K562 (cell line): Measurements from ENCODE around the gene CDC42SE2. TPM values are rescaled to one million over a fixed set of nuclear protein-coding genes. Genes with fewer than 3 reads are reported as not detected.

Source experiments
- ATAC-seq: fragments of 200-7000 bp; cut with Tn5 transposase; 3 replicates; pipeline ENCODE4 v1.9.1; 2020; ENCODE audit warnings: moderate library complexity
- BruUV-seq: library from RNA; stranded (reverse); fragments of 400-500 nt; replicated peaks from 2 replicates; lab custom pipeline; 2021; lab: Mats Ljungman, UMichigan
- CTCF ChIA-PET: fragments of 300-600 bp; formaldehyde crosslinking; extraction: SDS; loops from one replicate; lab custom pipeline; 2021; ENCODE audit warnings: low intra/inter-chr PET ratio; lab: Yijun Ruan, JAX
- POLR2A ChIA-PET: fragments of 300-600, 350-650 bp; sonication (Branson Sonifier 250); formaldehyde crosslinking; extraction: SDS; loops from one replicate; lab custom pipeline; 2021; ENCODE audit warnings: antibody characterized with exemption, inconsistent platforms; lab: Yijun Ruan, JAX
- DNase-seq, 4 experiments: peaks; one replicate each; pipeline versions ENCODE4 v3.0.0 to v3.0.0-alpha.2; 2011 to 2018; ENCODE audit warnings: low spot score in 3 of 4, mixed read lengths in 3 of 4; ENCODE audit errors: extremely low read depth in 1 of 4
- FAIRE-seq: peaks from 2 replicates; lab custom pipeline; 2011; peaks lifted over from hg19 to GRCh38; lab: Jason Lieb, UNC
- H2AFZ ChIP-seq: 2 replicates; pipeline ENCODE4 v1.6.0; 2011; ENCODE audit warnings: low read depth, low read length, control low read depth, inconsistent platforms
- H3K27ac ChIP-seq: fragments of 200-600 bp; 3 replicates; pipeline ENCODE4 v1.8.0; 2011; ENCODE audit warnings: low read depth, mild to moderate bottlenecking, control low read depth, inconsistent platforms, low read length, moderate library complexity, mixed read lengths; ENCODE audit errors: extremely low read depth
- H3K27me3 ChIP-seq, 2 experiments: fragments of 300-600 bp in 1 of 2; 2 replicates in 1 of 2; 3 replicates in 1 of 2; pipeline versions ENCODE4 v1.6.0 to v1.8.0; 2011; ENCODE audit warnings: inconsistent platforms in 2 of 2, low read length in 2 of 2, mild to moderate bottlenecking in 1 of 2, mixed read lengths in 1 of 2, moderate library complexity in 1 of 2; ENCODE audit not compliant: control insufficient read depth in 2 of 2, insufficient read depth in 2 of 2
- H3K36me3 ChIP-seq: fragments of 300-600 bp; 3 replicates; pipeline ENCODE4 v1.8.0; 2011; ENCODE audit warnings: mild to moderate bottlenecking, low read length, inconsistent platforms; ENCODE audit not compliant: control insufficient read depth, insufficient read depth
- H3K4me1 ChIP-seq, 2 experiments: fragments of 200-600 bp in 1 of 2; replicated peaks in 1 of 2; 2 replicates in 1 of 2; 3 replicates in 1 of 2; pipeline versions ENCODE4 v1.5.1 to v1.8.0; 2011; ENCODE audit warnings: inconsistent platforms in 2 of 2, low read length in 2 of 2, mild to moderate bottlenecking in 1 of 2, mixed read lengths in 1 of 2, moderate library complexity in 1 of 2; ENCODE audit not compliant: control insufficient read depth in 2 of 2, insufficient read depth in 2 of 2
- H3K4me2 ChIP-seq: 2 replicates; pipeline ENCODE4 v1.6.1; 2011; ENCODE audit warnings: low read length, control low read depth, inconsistent platforms, mixed read lengths; ENCODE audit not compliant: insufficient read depth
- H3K4me3 ChIP-seq: fragments of 200-600 bp; sonication (generic), shearing (Covaris generic); 2 replicates; pipeline ENCODE4 v1.5.1; 2016; ENCODE audit warnings: control low read depth, inconsistent platforms
- H3K79me2 ChIP-seq: fragments of 200-600 bp; 3 replicates; pipeline ENCODE4 v1.8.0; 2011; ENCODE audit warnings: low read length, inconsistent platforms; ENCODE audit not compliant: control insufficient read depth, insufficient read depth
- H3K9ac ChIP-seq, 2 experiments: 2 replicates each; pipeline versions ENCODE4 v1.6.0 to v1.6.1; 2011; ENCODE audit warnings: low read depth in 2 of 2, low read length in 2 of 2, control low read depth in 1 of 2, inconsistent platforms in 1 of 2, mild to moderate bottlenecking in 1 of 2, mixed read lengths in 1 of 2; ENCODE audit not compliant: insufficient read depth in 1 of 2
- H3K9me1 ChIP-seq: one replicate; pipeline ENCODE4 v1.6.0; 2011; ENCODE audit warnings: inconsistent platforms, mild to moderate bottlenecking, low read length, moderate library complexity; ENCODE audit not compliant: control insufficient read depth, insufficient read depth
- H3K9me3 ChIP-seq: replicated peaks from 2 replicates; pipeline ENCODE4 v1.5.1; 2011; ENCODE audit warnings: low read depth, low read length, inconsistent platforms; ENCODE audit not compliant: control insufficient read depth, insufficient read depth
- H4K20me1 ChIP-seq: replicated peaks from 2 replicates; pipeline ENCODE4 v1.6.1; 2011; ENCODE audit warnings: low read length, inconsistent platforms, mixed read lengths; ENCODE audit not compliant: control insufficient read depth, insufficient read depth
- ESRRA ChIP-seq: fragments of 450-650 bp; IDR thresholded peaks from 2 replicates; pipeline ENCODE4 v1.6.1; 2014; ENCODE audit warnings: low read depth, mild to moderate bottlenecking, moderate library complexity, borderline replicate concordance
- FOXK1 ChIP-seq: sonication (generic); formaldehyde crosslinking; IDR thresholded peaks from 2 replicates; pipeline ENCODE4 v1.8.0; 2022; ENCODE audit warnings: missing genetic modification reagents, mild to moderate bottlenecking, borderline replicate concordance
- SUPT5H ChIP-seq: fragments of 450-650 bp; IDR thresholded peaks from 2 replicates; pipeline ENCODE4 v1.6.1; 2016
- TSC22D4 ChIP-seq: fragments of 450-650 bp; IDR thresholded peaks from 2 replicates; pipeline ENCODE4 v1.6.1; 2016; ENCODE audit warnings: missing genetic modification characterization, missing biosample characterization, control low read depth
- ZNF311 ChIP-seq: fragments of 250-450 bp; sonication (Bioruptor Pico); IDR thresholded peaks from 2 replicates; pipeline ENCODE4 v1.4.0; 2020; ENCODE audit warnings: mild to moderate bottlenecking, moderate library complexity
- WGBS: fragments of 100-300 bp; shearing (Covaris generic); methylation state at CpG from one replicate; pipeline ENCODE4 v1.1.6; 2016; ENCODE audit warnings: low coverage, mixed read lengths; ENCODE audit not compliant: insufficient coverage; ENCODE audit errors: missing lambda C conversion rate; 5-methylcytosine and 5-hydroxymethylcytosine counted together
- in situ Hi-C: fragments of 300-500 bp; cut with MboI; formaldehyde crosslinking; loops from 4 replicates; pipeline ENCODE4 v1.15.0; 2018; ENCODE audit warnings: inconsistent platforms, mixed read lengths
- intact Hi-C: fragments of 100-400 bp; cut with micrococcal nuclease; formaldehyde crosslinking; loops from 2 replicates; pipeline ENCODE4 v1.14.2; 2022
- polyA plus RNA-seq, 8 experiments: library from polyadenylated mRNA; depleted of rRNA in 4 of 8; stranded (reverse) in 5 of 8; unstranded in 3 of 8; fragments of >200 nt; fragmentation: Nextera tagmentation in 2 of 8; fragmentation: Illumina TruSeq in 1 of 8; extraction: Ambion mirVana in 2 of 8; extraction: Trizol in 1 of 8; gene quantifications; 2 replicates each; pipeline versions ENCODE4 v1.2.1 to v1.2.3, GENCODE V29; 2011 to 2014; ENCODE audit warnings: inconsistent platforms in 1 of 8, missing spikeins in 1 of 8
- total RNA-seq, 7 experiments: library from RNA; depleted of rRNA in 6 of 7; stranded (reverse); fragments of >200 nt in 6 of 7; fragmentation: Illumina TruSeq in 2 of 7; extraction: Trizol in 2 of 7; gene quantifications; 2 replicates each; pipeline versions ENCODE4 v1.2.1 to v1.2.3, GENCODE V29; 2011 to 2021; ENCODE audit warnings: low replicate concordance in 1 of 7
- TF ChIP-seq, protein P1 (sequence below): fragments of 150-350 bp; IDR thresholded peaks from 2 replicates; pipeline ENCODE4 v1.6.1; 2014; ENCODE audit warnings: low read depth, mild to moderate bottlenecking, low read length, borderline replicate concordance
- TF ChIP-seq, protein P2 (sequence below): conservative IDR thresholded peaks from 2 replicates; pipeline ENCODE4 v1.6.1; 2011; ENCODE audit warnings: low read depth, mild to moderate bottlenecking, low read length; ENCODE audit not compliant: control insufficient read depth
- TF ChIP-seq, protein P3 (sequence below): fragments of 250-450 bp; sonication (Bioruptor Pico); IDR thresholded peaks from 2 replicates; pipeline ENCODE4 v1.8.0; 2021; ENCODE audit warnings: moderate library complexity, mild to moderate bottlenecking, inconsistent platforms

CDC42SE2 gene
- total and polyA plus RNA-seq, 9 of the 15 experiments (the other 6 are each of a cell fraction or from before 2014, with no cell fraction given), result 24.8 to 44.3 (median 32.7) TPM

DNA sequence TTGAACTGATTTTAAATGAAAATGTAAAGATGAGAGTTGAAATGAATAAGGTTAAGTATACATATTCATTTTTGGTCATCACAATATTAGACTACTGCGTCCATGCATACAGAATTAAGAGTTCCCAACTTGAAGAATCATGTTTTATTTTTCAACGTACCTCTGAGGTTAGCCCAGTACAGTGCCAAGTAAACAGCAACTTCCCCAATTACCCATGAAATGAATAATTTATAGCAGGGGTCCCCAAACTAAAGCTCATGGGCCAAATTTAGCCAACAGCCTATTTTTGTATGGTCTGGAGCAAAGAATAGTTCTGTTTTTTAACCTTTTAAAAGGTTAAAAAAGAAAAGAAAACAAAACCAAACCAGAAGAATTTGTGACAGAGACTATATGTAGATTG is 167.9 kb downstream of the CDC42SE2 start:
- DNase-seq (no peak), FAIRE-seq (no peak)
- Histone ChIP-seq H4K20me1 (no peaks in the 10 kb centered on the region), H3K9me3 (no peaks in the 10 kb centered on the region), H2AFZ (no peak overlapping the region), H3K27me3 (no peaks in the 10 kb centered on the region), H3K79me2 (no peaks in the 10 kb centered on the region), H3K4me1 (no peaks in the 10 kb centered on the region; a peak in 1 of 5 replicates), H3K36me3 (peaks cover 82% of the 10 kb centered on the region), H3K27ac (no peak overlapping the region), H3K9ac (no peak overlapping the region)
- 98% methylated on average over 2 of the region's 2 CpGs for WGBS
- CTCF ChIA-PET, result no interaction called here
- intact Hi-C loops (no loop called here), in situ Hi-C loops (loop anchor here (25.0 kb wide), 1 partner anchor 581 kb away; the partner anchor contains the start of gene ACSL6)
- TF ChIP-seq, protein P1, sequence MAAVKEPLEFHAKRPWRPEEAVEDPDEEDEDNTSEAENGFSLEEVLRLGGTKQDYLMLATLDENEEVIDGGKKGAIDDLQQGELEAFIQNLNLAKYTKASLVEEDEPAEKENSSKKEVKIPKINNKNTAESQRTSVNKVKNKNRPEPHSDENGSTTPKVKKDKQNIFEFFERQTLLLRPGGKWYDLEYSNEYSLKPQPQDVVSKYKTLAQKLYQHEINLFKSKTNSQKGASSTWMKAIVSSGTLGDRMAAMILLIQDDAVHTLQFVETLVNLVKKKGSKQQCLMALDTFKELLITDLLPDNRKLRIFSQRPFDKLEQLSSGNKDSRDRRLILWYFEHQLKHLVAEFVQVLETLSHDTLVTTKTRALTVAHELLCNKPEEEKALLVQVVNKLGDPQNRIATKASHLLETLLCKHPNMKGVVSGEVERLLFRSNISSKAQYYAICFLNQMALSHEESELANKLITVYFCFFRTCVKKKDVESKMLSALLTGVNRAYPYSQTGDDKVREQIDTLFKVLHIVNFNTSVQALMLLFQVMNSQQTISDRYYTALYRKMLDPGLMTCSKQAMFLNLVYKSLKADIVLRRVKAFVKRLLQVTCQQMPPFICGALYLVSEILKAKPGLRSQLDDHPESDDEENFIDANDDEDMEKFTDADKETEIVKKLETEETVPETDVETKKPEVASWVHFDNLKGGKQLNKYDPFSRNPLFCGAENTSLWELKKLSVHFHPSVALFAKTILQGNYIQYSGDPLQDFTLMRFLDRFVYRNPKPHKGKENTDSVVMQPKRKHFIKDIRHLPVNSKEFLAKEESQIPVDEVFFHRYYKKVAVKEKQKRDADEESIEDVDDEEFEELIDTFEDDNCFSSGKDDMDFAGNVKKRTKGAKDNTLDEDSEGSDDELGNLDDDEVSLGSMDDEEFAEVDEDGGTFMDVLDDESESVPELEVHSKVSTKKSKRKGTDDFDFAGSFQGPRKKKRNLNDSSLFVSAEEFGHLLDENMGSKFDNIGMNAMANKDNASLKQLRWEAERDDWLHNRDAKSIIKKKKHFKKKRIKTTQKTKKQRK, result no peak
- TF ChIP-seq, protein P2, sequence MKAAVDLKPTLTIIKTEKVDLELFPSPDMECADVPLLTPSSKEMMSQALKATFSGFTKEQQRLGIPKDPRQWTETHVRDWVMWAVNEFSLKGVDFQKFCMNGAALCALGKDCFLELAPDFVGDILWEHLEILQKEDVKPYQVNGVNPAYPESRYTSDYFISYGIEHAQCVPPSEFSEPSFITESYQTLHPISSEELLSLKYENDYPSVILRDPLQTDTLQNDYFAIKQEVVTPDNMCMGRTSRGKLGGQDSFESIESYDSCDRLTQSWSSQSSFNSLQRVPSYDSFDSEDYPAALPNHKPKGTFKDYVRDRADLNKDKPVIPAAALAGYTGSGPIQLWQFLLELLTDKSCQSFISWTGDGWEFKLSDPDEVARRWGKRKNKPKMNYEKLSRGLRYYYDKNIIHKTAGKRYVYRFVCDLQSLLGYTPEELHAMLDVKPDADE, result no peak
- TF ChIP-seq TSC22D4 (tag), result no peak
- TF ChIP-seq, protein P3, sequence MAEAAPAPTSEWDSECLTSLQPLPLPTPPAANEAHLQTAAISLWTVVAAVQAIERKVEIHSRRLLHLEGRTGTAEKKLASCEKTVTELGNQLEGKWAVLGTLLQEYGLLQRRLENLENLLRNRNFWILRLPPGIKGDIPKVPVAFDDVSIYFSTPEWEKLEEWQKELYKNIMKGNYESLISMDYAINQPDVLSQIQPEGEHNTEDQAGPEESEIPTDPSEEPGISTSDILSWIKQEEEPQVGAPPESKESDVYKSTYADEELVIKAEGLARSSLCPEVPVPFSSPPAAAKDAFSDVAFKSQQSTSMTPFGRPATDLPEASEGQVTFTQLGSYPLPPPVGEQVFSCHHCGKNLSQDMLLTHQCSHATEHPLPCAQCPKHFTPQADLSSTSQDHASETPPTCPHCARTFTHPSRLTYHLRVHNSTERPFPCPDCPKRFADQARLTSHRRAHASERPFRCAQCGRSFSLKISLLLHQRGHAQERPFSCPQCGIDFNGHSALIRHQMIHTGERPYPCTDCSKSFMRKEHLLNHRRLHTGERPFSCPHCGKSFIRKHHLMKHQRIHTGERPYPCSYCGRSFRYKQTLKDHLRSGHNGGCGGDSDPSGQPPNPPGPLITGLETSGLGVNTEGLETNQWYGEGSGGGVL, result no peak
- no peak for TF ChIP-seq ZNF311
- TF ChIP-seq ESRRA, result no peak
- TF ChIP-seq SUPT5H, result no peak
- TF ChIP-seq FOXK1 (CRISPR knock-in tag), result no peak
- TF ChIP-seq, all 486 proteins: peak for 0
- Histone ChIP-seq H3K9me1 (no peaks in the 10 kb centered on the region), H3K4me2 (no peak overlapping the region), H3K4me3 (no peak overlapping the region)
- no peak for ATAC-seq
- POLR2A ChIA-PET, result no interaction called here
- no TSS peak for BruUV-seq
